Left lung (tissue), 10 donors: Measurements from ENCODE around the gene NKX2-1. TPM values are rescaled to one million over a fixed set of nuclear protein-coding genes. Genes with fewer than 3 reads are reported as not detected.

ENCODE experiments used
- ATAC-seq: fragments of 200-7000 bp; cut with Tn5 transposase; one replicate; pipeline ENCODE4 v1.9.1; 2020; ENCODE audit warnings: moderate library complexity
- DNase-seq, 4 donors: peaks; one replicate each; pipeline ENCODE4 v3.0.0-alpha.2; 2013 to 2020
- H3K27ac ChIP-seq, 2 donors: fragments of 200-600 bp; sonication (generic) in 1 of 2; one replicate each; pipeline versions ENCODE4 v1.5.0 to v1.8.0; 2020 to 2021
- H3K27me3 ChIP-seq, 2 donors: fragments of 200-600 bp; sonication (generic) in 1 of 2; one replicate each; pipeline versions ENCODE4 v1.5.0 to v1.8.0; 2020 to 2021
- H3K36me3 ChIP-seq, 2 donors: fragments of 200-600 bp; sonication (generic) in 1 of 2; one replicate each; pipeline versions ENCODE4 v1.5.0 to v1.8.0; 2020 to 2021
- H3K4me1 ChIP-seq, 2 donors: fragments of 200-600 bp; one replicate each; pipeline ENCODE4 v1.8.0; 2021
- H3K4me3 ChIP-seq, 2 donors: fragments of 200-600 bp; sonication (generic) in 1 of 2; one replicate each; pipeline versions ENCODE4 v1.5.0 to v1.8.0; 2020 to 2021; ENCODE audit warnings: mild to moderate bottlenecking in 1 of 2
- H3K9me3 ChIP-seq, 2 donors: fragments of 200-600 bp; sonication (generic) in 1 of 2; one replicate each; pipeline versions ENCODE4 v1.5.0 to v1.8.0; 2020 to 2021
- CTCF ChIP-seq, 2 donors: fragments of 200-600 bp; sonication (generic) in 1 of 2; IDR thresholded peaks; one replicate each; pipeline versions ENCODE4 v1.5.0 to v1.8.0; 2021; ENCODE audit warnings: antibody characterized with exemption in 2 of 2
- intact Hi-C, 2 donors: fragments of 100-400 bp; cut with DNase I; formaldehyde crosslinking; loops; one replicate each; pipeline versions ENCODE4 v1.11.2 to v1.14.2; 2022
- polyA plus RNA-seq, 6 donors: library from polyadenylated mRNA; unstranded; fragments of 120-200 nt; gene quantifications; one replicate each; pipeline ENCODE4 v1.2.1, GENCODE V29; 2013; ENCODE audit not compliant: insufficient read length in 6 of 6
- total RNA-seq, 2 donors: library from RNA; stranded (reverse); fragmentation: NEBNext Ultra II Directional; extraction: Animal tissue kit (Norgen Biotek cat#: 25700); gene quantifications; one replicate each; pipeline ENCODE4 v1.2.1, GENCODE V29; 2021
- donor health status: DM: no; HTN: yes; CAD: no.
- donor health status: DM: no; HTN: no; CAD: no.

Gene NKX2-1
- total and polyA plus RNA-seq, 8 donors: 103 to 251 (median 140) TPM

- no peak for TF ChIP-seq CTCF (IDR thresholded peaks at IDR 0.05)
- intact Hi-C loops: no loop called here
- peak overlapping the region; percentile 78 to 94 for H3K27ac ChIP-seq
- no peaks in the 10 kb centered on the region for H3K9me3 ChIP-seq
- ATAC-seq: no peak
- no peaks in the 10 kb centered on the region for H3K4me1 ChIP-seq
- no peak for DNase-seq
- H3K4me3 ChIP-seq: peak overlapping the region; percentile 27 to 38
- H3K36me3 ChIP-seq: no peaks in the 10 kb centered on the region
- peaks cover 91 to 98% of the 10 kb centered on the region in 2 donors for H3K27me3 ChIP-seq
Observed at GRCh38 chr14:36511981-36512584, 7.9 kb downstream of the NKX2-1 start.

DNA sequence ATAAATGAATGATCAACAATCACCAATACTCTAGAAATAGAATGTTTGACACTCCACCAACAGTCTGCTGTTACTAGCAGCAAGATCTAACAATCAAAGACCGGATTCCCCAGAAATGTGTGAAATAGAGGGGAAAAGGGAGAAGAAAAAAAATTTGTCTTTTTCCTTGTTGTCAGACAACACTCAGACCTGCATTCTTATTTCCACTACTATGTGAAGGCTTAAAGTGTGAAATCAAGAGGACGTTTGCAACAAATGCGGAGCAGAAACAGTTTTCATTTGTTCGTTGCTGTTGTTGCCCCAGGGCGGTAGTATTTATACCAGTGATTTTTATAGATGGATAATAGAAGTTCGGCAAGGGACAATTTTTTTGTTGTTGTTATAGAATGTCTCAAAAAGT is 9.2 kb downstream of the NKX2-1 start:
- Histone ChIP-seq H3K4me1 (no peaks in the 10 kb centered on the region), H3K4me3 (peak overlapping the region; percentile 27), H3K9me3 (no peaks in the 10 kb centered on the region), H3K27ac (peak overlapping the region; percentile 77 to 94), H3K36me3 (no peaks in the 10 kb centered on the region), H3K27me3 (peaks cover 91 to 98% of the 10 kb centered on the region in 2 donors)
- no peak for TF ChIP-seq CTCF (IDR thresholded peaks at IDR 0.05)
- ATAC-seq: no peak
- DNase-seq: no peak
- intact Hi-C loops: no loop called here

DNA sequence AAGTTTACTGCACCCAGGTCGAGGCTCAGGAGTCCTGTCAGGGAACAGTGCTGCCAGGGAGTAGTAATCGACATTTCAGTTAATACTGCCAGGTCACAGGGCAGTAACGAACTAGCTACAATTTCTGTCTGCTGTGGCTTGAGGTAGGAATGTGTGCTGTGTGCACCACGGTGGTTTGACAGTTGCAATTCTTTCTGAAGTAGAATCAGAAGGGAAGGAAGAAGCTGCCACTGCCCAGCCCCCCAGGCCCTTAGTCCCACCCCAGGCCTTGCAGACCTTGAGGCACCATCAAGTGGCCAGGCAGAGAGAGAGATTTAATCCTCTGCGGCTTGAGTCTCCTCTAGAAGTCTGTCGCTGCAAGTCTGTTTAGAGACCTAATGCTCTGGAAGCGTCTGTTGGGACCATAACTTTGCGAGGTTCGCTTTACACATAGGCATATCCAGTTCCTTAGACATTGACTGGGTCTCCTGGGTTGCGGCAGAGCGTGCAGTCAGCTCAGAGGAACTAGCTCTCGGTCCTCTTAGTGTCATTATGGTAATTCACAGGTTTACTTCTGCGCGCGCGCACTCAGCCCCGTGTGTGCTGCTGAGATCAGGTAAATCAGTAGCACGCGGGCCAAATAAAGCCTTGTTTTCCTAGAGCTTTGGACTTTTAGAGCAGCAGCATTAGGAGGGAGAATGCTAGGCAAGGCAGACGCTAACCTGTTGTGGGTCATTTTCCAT is 9.8 kb downstream of the NKX2-1 start:
- ATAC-seq (no peak), DNase-seq (peak in 1 of 4 donors; percentile 74)
- Histone ChIP-seq H3K4me1 (no peaks in the 10 kb centered on the region), H3K9me3 (no peaks in the 10 kb centered on the region), H3K27ac (peak overlapping the region; percentile 77 to 94), H3K36me3 (no peaks in the 10 kb centered on the region), H3K4me3 (peak overlapping the region; percentile 27), H3K27me3 (peaks cover 93 to 98% of the 10 kb centered on the region in 2 donors)
- TF ChIP-seq CTCF (IDR thresholded peaks at IDR 0.05): no peak
- intact Hi-C loops: no loop called here

GRCh38 chr14:36509069-36509917 is 10.7 kb downstream of the NKX2-1 start:
- intact Hi-C loops: no loop called here
- Histone ChIP-seq H3K36me3 (no peaks in the 10 kb centered on the region), H3K4me3 (peak overlapping the region; percentile 27), H3K9me3 (no peaks in the 10 kb centered on the region), H3K4me1 (no peaks in the 10 kb centered on the region), H3K27me3 (peaks cover 89 to 98% of the 10 kb centered on the region in 2 donors), H3K27ac (peak overlapping the region; percentile 77 to 94)
- TF ChIP-seq CTCF (IDR thresholded peaks at IDR 0.05): no peak
- ATAC-seq: no peak
- DNase-seq: no peak
